K562 (cell line): ENCODE data around the gene GPR108.

Source experiments
- HDAC2 ChIP-seq: fragments of 450-650 bp; IDR thresholded peaks from 2 replicates; pipeline ENCODE4 v1.6.1; 2016; ENCODE audit warnings: mild to moderate bottlenecking
- MAFK ChIP-seq: IDR thresholded peaks from 2 replicates; pipeline ENCODE4 v1.6.1; 2011; ENCODE audit warnings: low read length, improper control_type of control experiment
- NFYB ChIP-seq: IDR thresholded peaks from 2 replicates; pipeline ENCODE4 v1.6.1; 2011; ENCODE audit warnings: mild to moderate bottlenecking, moderate library complexity; ENCODE audit not compliant: insufficient read length; ENCODE audit errors: extremely low read depth
- SP1 ChIP-seq: sonication (generic); formaldehyde crosslinking; IDR thresholded peaks from 2 replicates; pipeline ENCODE4 v1.8.1; 2022; ENCODE audit warnings: mild to moderate bottlenecking, missing genetic modification reagents
- SRSF1 ChIP-seq: fragments of 200-400 bp; formaldehyde crosslinking; IDR thresholded peaks from 2 replicates; pipeline ENCODE4 v1.6.1; 2017; ENCODE audit warnings: mild to moderate bottlenecking, low read depth, low read length, moderate library complexity
- TEAD4 ChIP-seq, 2 experiments: sonication (generic) in 1 of 2; formaldehyde crosslinking in 1 of 2; IDR thresholded peaks; 2 replicates each; pipeline versions ENCODE4 v1.6.1 to v1.8.0; 2012 to 2022; ENCODE audit warnings: borderline replicate concordance in 1 of 2, inconsistent platforms in 1 of 2, low read length in 1 of 2, mild to moderate bottlenecking in 1 of 2, missing genetic modification reagents in 1 of 2
- ZNF24 ChIP-seq: fragments of 450-650 bp; IDR thresholded peaks from 2 replicates; pipeline ENCODE4 v1.6.1; 2016
- ZNF354B ChIP-seq: fragments of 250-450 bp; sonication (Bioruptor Pico); IDR thresholded peaks from 2 replicates; pipeline ENCODE4 v1.4.0; 2020
- ZNF766 ChIP-seq: fragments of 200-800 bp; sonication (Bioruptor generic); conservative IDR thresholded peaks from 2 replicates; pipeline ENCODE4 v1.6.1; 2016; ENCODE audit warnings: missing genetic modification characterization, missing compliant biosample characterization
- TF ChIP-seq, protein P1 (sequence below), 2 experiments: fragments of 450-650 bp in 1 of 2; sonication (generic) in 1 of 2; formaldehyde crosslinking in 1 of 2; IDR thresholded peaks in 1 of 2; conservative IDR thresholded peaks in 1 of 2; 2 replicates each; pipeline versions ENCODE4 v1.6.1 to v1.8.1; 2016 to 2023; ENCODE audit warnings: mild to moderate bottlenecking in 2 of 2, moderate library complexity in 2 of 2, inconsistent platforms in 1 of 2, missing genetic modification reagents in 1 of 2
- TF ChIP-seq, protein P2 (sequence below): sonication (generic); formaldehyde crosslinking; IDR thresholded peaks from 2 replicates; pipeline ENCODE4 v1.4.0; 2020; ENCODE audit warnings: mild to moderate bottlenecking, missing genetic modification reagents
- TF ChIP-seq, protein P3 (sequence below), 3 experiments: IDR thresholded peaks in 2 of 3; conservative IDR thresholded peaks in 1 of 3; 2 replicates each; pipeline ENCODE4 v1.5.1; 2011 to 2012; ENCODE audit warnings: low read length in 3 of 3, mild to moderate bottlenecking in 3 of 3, control low read depth in 2 of 3, improper control_type of control experiment in 1 of 3, inconsistent platforms in 1 of 3, low read depth in 1 of 3, mixed read lengths in 1 of 3, moderate library complexity in 1 of 3; ENCODE audit not compliant: insufficient read depth in 2 of 3
- TF ChIP-seq, protein P4 (sequence below), 2 experiments: fragments of 450-650 bp; formaldehyde crosslinking in 1 of 2; IDR thresholded peaks; 2 replicates each; pipeline versions ENCODE4 v1.4.0 to v1.6.1; 2014 to 2020; ENCODE audit warnings: mild to moderate bottlenecking in 2 of 2, borderline replicate concordance in 1 of 2, low read depth in 1 of 2

DNA sequence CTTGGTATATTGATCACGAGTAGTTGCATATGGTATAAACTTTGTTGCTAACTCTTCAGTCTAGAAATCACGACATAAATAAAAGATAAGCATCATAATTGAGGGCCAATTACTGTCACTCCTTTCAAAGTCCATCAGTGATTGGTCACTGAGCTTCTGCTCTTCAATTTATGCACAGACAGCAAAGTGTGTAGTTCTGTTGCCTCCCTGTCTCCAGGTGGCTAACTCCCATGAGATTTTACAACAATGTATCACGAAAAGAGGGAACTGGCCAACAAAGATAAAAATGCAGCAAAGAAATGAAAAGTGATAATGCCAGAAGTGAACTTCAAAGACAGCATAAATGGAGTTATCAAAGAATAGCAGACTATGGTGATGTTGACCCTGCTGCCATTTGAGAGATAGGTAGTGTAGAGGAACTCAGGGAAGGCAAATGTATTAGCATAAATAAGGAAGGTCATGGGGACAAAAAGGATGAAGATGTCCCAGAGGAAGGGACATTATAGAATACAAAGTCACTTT lies 54.7 kb downstream of the GPR108 start:
- TF ChIP-seq, protein P1, sequence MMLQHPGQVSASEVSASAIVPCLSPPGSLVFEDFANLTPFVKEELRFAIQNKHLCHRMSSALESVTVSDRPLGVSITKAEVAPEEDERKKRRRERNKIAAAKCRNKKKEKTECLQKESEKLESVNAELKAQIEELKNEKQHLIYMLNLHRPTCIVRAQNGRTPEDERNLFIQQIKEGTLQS (IDR thresholded peaks at IDR 0.05), result no peak
- TF ChIP-seq, protein P1 (CRISPR knock-in tag; conservative IDR thresholded peaks at IDR 0.05), result no peak
- TF ChIP-seq NFYB, result no peak
- no peak for TF ChIP-seq SRSF1
- TF ChIP-seq, protein P2, sequence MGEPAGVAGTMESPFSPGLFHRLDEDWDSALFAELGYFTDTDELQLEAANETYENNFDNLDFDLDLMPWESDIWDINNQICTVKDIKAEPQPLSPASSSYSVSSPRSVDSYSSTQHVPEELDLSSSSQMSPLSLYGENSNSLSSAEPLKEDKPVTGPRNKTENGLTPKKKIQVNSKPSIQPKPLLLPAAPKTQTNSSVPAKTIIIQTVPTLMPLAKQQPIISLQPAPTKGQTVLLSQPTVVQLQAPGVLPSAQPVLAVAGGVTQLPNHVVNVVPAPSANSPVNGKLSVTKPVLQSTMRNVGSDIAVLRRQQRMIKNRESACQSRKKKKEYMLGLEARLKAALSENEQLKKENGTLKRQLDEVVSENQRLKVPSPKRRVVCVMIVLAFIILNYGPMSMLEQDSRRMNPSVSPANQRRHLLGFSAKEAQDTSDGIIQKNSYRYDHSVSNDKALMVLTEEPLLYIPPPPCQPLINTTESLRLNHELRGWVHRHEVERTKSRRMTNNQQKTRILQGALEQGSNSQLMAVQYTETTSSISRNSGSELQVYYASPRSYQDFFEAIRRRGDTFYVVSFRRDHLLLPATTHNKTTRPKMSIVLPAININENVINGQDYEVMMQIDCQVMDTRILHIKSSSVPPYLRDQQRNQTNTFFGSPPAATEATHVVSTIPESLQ (CRISPR knock-in tag), result no peak
- TF ChIP-seq ZNF24, result no peak
- TF ChIP-seq MAFK, result peak; percentile 55; the same call in 1 of the 2 replicates
- no peak for TF ChIP-seq ZNF766 (CRISPR knock-in tag)
- no peak for TF ChIP-seq SP1
- peak; percentile 56; the same call in 1 of the 2 replicates for TF ChIP-seq HDAC2
- TF ChIP-seq, protein P3, sequence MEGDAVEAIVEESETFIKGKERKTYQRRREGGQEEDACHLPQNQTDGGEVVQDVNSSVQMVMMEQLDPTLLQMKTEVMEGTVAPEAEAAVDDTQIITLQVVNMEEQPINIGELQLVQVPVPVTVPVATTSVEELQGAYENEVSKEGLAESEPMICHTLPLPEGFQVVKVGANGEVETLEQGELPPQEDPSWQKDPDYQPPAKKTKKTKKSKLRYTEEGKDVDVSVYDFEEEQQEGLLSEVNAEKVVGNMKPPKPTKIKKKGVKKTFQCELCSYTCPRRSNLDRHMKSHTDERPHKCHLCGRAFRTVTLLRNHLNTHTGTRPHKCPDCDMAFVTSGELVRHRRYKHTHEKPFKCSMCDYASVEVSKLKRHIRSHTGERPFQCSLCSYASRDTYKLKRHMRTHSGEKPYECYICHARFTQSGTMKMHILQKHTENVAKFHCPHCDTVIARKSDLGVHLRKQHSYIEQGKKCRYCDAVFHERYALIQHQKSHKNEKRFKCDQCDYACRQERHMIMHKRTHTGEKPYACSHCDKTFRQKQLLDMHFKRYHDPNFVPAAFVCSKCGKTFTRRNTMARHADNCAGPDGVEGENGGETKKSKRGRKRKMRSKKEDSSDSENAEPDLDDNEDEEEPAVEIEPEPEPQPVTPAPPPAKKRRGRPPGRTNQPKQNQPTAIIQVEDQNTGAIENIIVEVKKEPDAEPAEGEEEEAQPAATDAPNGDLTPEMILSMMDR (IDR thresholded peaks at IDR 0.05 in 2 of 3, conservative IDR thresholded peaks at IDR 0.05 in 1 of 3; ENCODE audit: insufficient read depth in 2 of 3, low read depth in 1 of 3, low read length in 3 of 3), result no peak
- TF ChIP-seq, protein P4, sequence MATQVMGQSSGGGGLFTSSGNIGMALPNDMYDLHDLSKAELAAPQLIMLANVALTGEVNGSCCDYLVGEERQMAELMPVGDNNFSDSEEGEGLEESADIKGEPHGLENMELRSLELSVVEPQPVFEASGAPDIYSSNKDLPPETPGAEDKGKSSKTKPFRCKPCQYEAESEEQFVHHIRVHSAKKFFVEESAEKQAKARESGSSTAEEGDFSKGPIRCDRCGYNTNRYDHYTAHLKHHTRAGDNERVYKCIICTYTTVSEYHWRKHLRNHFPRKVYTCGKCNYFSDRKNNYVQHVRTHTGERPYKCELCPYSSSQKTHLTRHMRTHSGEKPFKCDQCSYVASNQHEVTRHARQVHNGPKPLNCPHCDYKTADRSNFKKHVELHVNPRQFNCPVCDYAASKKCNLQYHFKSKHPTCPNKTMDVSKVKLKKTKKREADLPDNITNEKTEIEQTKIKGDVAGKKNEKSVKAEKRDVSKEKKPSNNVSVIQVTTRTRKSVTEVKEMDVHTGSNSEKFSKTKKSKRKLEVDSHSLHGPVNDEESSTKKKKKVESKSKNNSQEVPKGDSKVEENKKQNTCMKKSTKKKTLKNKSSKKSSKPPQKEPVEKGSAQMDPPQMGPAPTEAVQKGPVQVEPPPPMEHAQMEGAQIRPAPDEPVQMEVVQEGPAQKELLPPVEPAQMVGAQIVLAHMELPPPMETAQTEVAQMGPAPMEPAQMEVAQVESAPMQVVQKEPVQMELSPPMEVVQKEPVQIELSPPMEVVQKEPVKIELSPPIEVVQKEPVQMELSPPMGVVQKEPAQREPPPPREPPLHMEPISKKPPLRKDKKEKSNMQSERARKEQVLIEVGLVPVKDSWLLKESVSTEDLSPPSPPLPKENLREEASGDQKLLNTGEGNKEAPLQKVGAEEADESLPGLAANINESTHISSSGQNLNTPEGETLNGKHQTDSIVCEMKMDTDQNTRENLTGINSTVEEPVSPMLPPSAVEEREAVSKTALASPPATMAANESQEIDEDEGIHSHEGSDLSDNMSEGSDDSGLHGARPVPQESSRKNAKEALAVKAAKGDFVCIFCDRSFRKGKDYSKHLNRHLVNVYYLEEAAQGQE (IDR thresholded peaks at IDR 0.05; ENCODE audit: borderline replicate concordance), result no peak
- TF ChIP-seq, protein P4 (CRISPR knock-in tag; IDR thresholded peaks at IDR 0.05; ENCODE audit: low read depth), result no peak
- TF ChIP-seq TEAD4 (IDR thresholded peaks at IDR 0.05; ENCODE audit: low read length), result peak; percentile 94
- TF ChIP-seq TEAD4 (CRISPR knock-in tag; IDR thresholded peaks at IDR 0.05; ENCODE audit: borderline replicate concordance), result no peak
- no peak for TF ChIP-seq ZNF354B (CRISPR knock-in tag)
